Osteoblast (primary cell): ENCODE measurements around the gene LHPP. TPM values are rescaled to one million over a fixed set of nuclear protein-coding genes. Genes with fewer than 3 reads are reported as not detected.
A peak's percentile ranks its signal among the peaks of the same experiment; 100 is the strongest.

Source experiments
- DNase-seq: peaks from one replicate; pipeline ENCODE4 v3.0.0; 2011; ENCODE audit warnings: low spot score, mixed read lengths; ENCODE audit not compliant: insufficient read length; ENCODE audit errors: missing footprints
- H2AFZ ChIP-seq: 2 replicates; pipeline ENCODE4 v1.6.0; 2011; ENCODE audit warnings: mild to moderate bottlenecking, low read length
- H3K27ac ChIP-seq: 2 replicates; pipeline ENCODE4 v1.5.1; 2011; ENCODE audit warnings: mild to moderate bottlenecking, low read depth, low read length, moderate library complexity
- H3K27me3 ChIP-seq: 2 replicates; pipeline ENCODE4 v1.6.0; 2012; ENCODE audit warnings: mild to moderate bottlenecking, control low read depth, inconsistent platforms, low read length, moderate library complexity; ENCODE audit not compliant: insufficient read depth
- H3K36me3 ChIP-seq: 2 replicates; pipeline ENCODE4 v1.5.1; 2011; ENCODE audit warnings: mild to moderate bottlenecking, low read length, control low read depth, moderate library complexity; ENCODE audit not compliant: insufficient read depth
- H3K4me1 ChIP-seq: 2 replicates; pipeline ENCODE4 v1.5.1; 2011; ENCODE audit warnings: mild to moderate bottlenecking, low read length, control low read depth, moderate library complexity; ENCODE audit not compliant: insufficient read depth
- H3K4me2 ChIP-seq: 2 replicates; pipeline ENCODE4 v1.6.0; 2011; ENCODE audit warnings: mild to moderate bottlenecking, low read length; ENCODE audit not compliant: insufficient read depth
- H3K4me3 ChIP-seq: fragments of 200-600 bp; sonication (generic); 3 replicates; pipeline ENCODE4 v1.5.1; 2012; ENCODE audit warnings: mild to moderate bottlenecking, low read length, inconsistent platforms; ENCODE audit not compliant: insufficient read depth
- H3K79me2 ChIP-seq: 2 replicates; pipeline ENCODE4 v1.6.0; 2012; ENCODE audit warnings: mild to moderate bottlenecking, low read length, control low read depth, inconsistent platforms; ENCODE audit not compliant: insufficient read depth
- H3K9me3 ChIP-seq: 2 replicates; pipeline ENCODE4 v1.5.1; 2011; ENCODE audit warnings: low read depth, low read length, control low read depth
- H4K20me1 ChIP-seq: 2 replicates; pipeline ENCODE4 v1.6.0; 2012; ENCODE audit warnings: mild to moderate bottlenecking, low read length, control low read depth; ENCODE audit not compliant: insufficient read depth
- CTCF ChIP-seq: IDR thresholded peaks from 2 replicates; pipeline ENCODE4 v1.5.1; 2011; ENCODE audit warnings: mild to moderate bottlenecking, low read depth, low read length, moderate library complexity; ENCODE audit errors: extremely low read depth
- total RNA-seq: library from RNA; depleted of rRNA; stranded (reverse); fragments of >200 nt; gene quantifications from 2 replicates; pipeline ENCODE4 v1.2.3, GENCODE V29; 2012

LHPP gene
- total RNA-seq, 1 donor = 17.7 TPM

- Histone ChIP-seq H3K4me3 (no peak overlapping the region), H3K36me3 (no peaks in the 10 kb centered on the region), H3K9me3 (no peaks in the 10 kb centered on the region), H3K4me2 (no peak overlapping the region), H3K27me3 (no peaks in the 10 kb centered on the region), H3K27ac (no peak overlapping the region), H4K20me1 (no peaks in the 10 kb centered on the region), H3K4me1 (no peaks in the 10 kb centered on the region), H2AFZ (no peak overlapping the region), H3K79me2 (no peaks in the 10 kb centered on the region)
- peak; percentile 30 for DNase-seq
- TF ChIP-seq CTCF = no peak
These were observed 111.1 kb downstream of the LHPP start for GRCh38 chr10:124572751-124573150.

DNA sequence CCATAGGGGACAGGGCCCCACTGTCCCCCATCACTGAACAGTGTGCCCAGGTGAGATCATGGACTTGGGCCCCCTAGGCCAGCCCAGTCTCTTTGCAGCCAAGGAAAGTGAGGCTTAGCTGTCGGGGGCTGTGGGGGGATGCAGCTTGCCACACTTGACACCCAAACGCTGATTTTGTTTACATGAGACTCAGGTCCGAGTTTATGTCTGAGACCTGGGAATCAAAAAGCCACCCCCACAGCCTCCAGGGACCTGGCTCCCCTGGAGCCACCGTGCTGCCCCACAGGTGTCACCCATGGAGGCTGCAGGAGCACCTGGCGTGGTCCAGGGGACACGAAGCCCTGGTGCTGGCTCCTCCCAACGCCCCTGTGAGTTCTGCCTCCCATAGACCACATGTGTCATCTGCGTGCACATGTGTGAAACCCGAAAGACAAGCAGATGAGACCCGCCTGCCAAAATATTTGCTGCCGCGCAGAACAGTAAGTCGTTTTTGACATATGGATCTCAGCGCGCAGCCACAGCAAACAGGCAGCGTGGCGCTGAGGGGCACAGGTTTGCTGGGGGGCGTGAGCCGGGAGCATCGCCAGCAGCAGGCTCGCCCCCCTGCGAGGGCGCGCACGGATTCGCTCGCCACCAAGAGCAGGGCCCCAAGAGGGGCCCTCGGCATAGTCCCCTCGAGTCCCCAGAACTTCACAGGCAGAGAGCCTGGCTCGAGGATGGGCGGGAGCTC, 112.3 kb downstream of the LHPP start:
- TF ChIP-seq CTCF = no peak
- H3K4me1 ChIP-seq = peaks cover 3% of the 10 kb centered on the region
- H3K9me3 ChIP-seq = no peaks in the 10 kb centered on the region
- H3K4me2 ChIP-seq = no peak overlapping the region
- H3K27ac ChIP-seq = no peak overlapping the region
- peak; percentile 45 for DNase-seq
- H3K36me3 ChIP-seq = no peaks in the 10 kb centered on the region
- H4K20me1 ChIP-seq = no peaks in the 10 kb centered on the region
- no peaks in the 10 kb centered on the region for H3K27me3 ChIP-seq
- H3K79me2 ChIP-seq = no peaks in the 10 kb centered on the region
- H3K4me3 ChIP-seq = no peak overlapping the region
- no peak overlapping the region for H2AFZ ChIP-seq

- Histone ChIP-seq H3K27ac (no peak overlapping the region), H3K36me3 (no peaks in the 10 kb centered on the region), H3K79me2 (no peaks in the 10 kb centered on the region), H3K4me2 (no peak overlapping the region), H3K4me1 (peaks cover 4% of the 10 kb centered on the region), H4K20me1 (peaks cover 4% of the 10 kb centered on the region), H3K9me3 (no peaks in the 10 kb centered on the region), H2AFZ (no peak overlapping the region), H3K4me3 (no peak overlapping the region), H3K27me3 (no peaks in the 10 kb centered on the region)
- DNase-seq = peak; percentile 39
- TF ChIP-seq CTCF = no peak
These were observed 112.9 kb downstream of the LHPP start for GRCh38 chr10:124574456-124575070.

GRCh38 chr10:124575107-124576035, 113.7 kb downstream of the LHPP start:
- no peaks in the 10 kb centered on the region for H3K36me3 ChIP-seq
- H4K20me1 ChIP-seq = peaks cover 4% of the 10 kb centered on the region
- peaks cover 4% of the 10 kb centered on the region for H3K4me1 ChIP-seq
- H2AFZ ChIP-seq = no peak overlapping the region
- DNase-seq = peak; percentile 74
- no peaks in the 10 kb centered on the region for H3K9me3 ChIP-seq
- H3K4me3 ChIP-seq = no peak overlapping the region
- H3K4me2 ChIP-seq = no peak overlapping the region
- no peak for TF ChIP-seq CTCF
- H3K27me3 ChIP-seq = no peaks in the 10 kb centered on the region
- H3K27ac ChIP-seq = no peak overlapping the region
- no peaks in the 10 kb centered on the region for H3K79me2 ChIP-seq
